Activated naive CD4-positive, alpha-beta T cell treated with anti-CD3 and anti-CD28 coated beads for 36 hours (primary cell): Measurements from ENCODE around the gene LIN9. TPM values are rescaled to one million over a fixed set of nuclear protein-coding genes. Genes with fewer than 3 reads are reported as not detected.

Source experiments
- CTCF ChIA-PET: fragments of 350-600 bp; sonication (Branson Sonifier 250); formaldehyde crosslinking; loops from one replicate; lab custom pipeline; 2021; ENCODE audit warnings: antibody characterized with exemption; lab: Charles Lee
- DNase-seq: peaks from one replicate; pipeline ENCODE4 v3.0.0-alpha.2; 2020
- H3K27ac Mint-ChIP-seq: one replicate; pipeline ENCODE4 v1.8.0; 2021; ENCODE audit warnings: mild to moderate bottlenecking, mixed read lengths
- H3K27me3 Mint-ChIP-seq: one replicate; pipeline ENCODE4 v1.8.0; 2021; ENCODE audit warnings: low read depth, mixed read lengths
- H3K36me3 Mint-ChIP-seq: one replicate; pipeline ENCODE4 v1.8.0; 2021; ENCODE audit warnings: low read depth, mixed read lengths
- H3K4me1 Mint-ChIP-seq: one replicate; pipeline ENCODE4 v1.8.0; 2021; ENCODE audit warnings: low read depth, mixed read lengths
- H3K4me3 Mint-ChIP-seq: one replicate; pipeline ENCODE4 v1.8.0; 2021; ENCODE audit warnings: mild to moderate bottlenecking, moderate library complexity, mixed read lengths
- H3K9me3 Mint-ChIP-seq: one replicate; pipeline ENCODE4 v1.8.0; 2021; ENCODE audit warnings: mixed read lengths
- intact Hi-C: fragments of 100-400 bp; cut with micrococcal nuclease; formaldehyde crosslinking; loops from one replicate; pipeline ENCODE4 v1.15.1; 2023
- total RNA-seq, 2 experiments: library from RNA; stranded (reverse); gene quantifications; one replicate each; pipeline ENCODE4 v1.2.3, GENCODE V29; 2021

LIN9 gene
- total RNA-seq, 2 experiments from 2014 or later = 7.7 to 9.5 TPM

DNA sequence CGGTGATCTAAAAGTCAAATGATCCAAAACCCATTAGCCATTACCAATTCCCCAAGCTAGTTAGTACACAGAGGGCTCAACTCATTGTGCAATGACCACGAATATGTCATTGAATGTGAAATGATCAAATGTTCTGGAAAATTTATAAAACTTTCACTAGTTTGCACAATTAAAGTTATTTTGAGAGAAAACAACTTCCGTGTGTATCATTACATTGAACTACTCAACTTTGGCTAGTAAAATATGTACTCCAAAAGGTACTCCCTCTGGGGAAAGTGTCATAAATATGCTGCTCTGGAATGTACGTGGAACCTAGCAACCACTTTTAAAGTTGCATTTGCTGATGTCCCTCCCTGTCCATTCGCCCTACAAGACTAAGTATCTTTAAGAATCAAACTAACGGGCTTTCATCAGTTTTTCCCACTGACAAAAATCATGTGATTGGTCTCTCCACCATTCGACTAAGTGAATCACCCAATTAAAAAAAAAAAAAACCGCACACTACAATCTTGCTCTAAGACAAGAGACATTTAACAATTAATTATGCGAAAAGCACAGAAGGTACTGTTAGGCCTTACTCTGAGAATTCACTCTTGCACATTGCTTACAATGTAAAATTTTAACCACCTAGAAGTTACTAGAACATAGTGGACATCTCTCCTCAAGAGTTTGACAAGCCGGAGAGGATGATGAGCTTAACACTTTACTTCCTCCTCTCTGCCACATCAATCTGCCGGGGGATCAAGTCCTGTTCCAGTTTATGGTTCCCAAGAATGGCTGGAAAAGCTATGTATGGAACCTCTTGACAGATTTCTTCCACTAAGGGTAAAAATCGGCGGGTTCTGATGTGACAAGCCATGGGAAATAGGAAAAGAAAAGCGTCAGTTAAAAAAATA lies 123.6 kb downstream of the LIN9 start:
- Mint-ChIP-seq H3K27me3 (no peaks in the 10 kb centered on the region), H3K4me1 (peaks cover 35% of the 10 kb centered on the region), H3K36me3 (peaks cover 10% of the 10 kb centered on the region), H3K4me3 (peak overlapping the region; percentile 89), H3K27ac (peak overlapping the region; percentile 86), H3K9me3 (no peaks in the 10 kb centered on the region)
- CTCF ChIA-PET = interaction anchor here (0.6 to 3.0 kb wide), 6 partner anchors 12 to 553 kb away, joined by 3 to 22 read pairs (median 6); no protein-coding TSS in a partner anchor
- no peak for DNase-seq
- intact Hi-C loops = loop anchor here (1.0 to 5.0 kb wide), 8 partner anchors 60 to 718 kb away; partner anchors contain the start of genes H3-3A, LIN9, PARP1 and PYCR2

DNA sequence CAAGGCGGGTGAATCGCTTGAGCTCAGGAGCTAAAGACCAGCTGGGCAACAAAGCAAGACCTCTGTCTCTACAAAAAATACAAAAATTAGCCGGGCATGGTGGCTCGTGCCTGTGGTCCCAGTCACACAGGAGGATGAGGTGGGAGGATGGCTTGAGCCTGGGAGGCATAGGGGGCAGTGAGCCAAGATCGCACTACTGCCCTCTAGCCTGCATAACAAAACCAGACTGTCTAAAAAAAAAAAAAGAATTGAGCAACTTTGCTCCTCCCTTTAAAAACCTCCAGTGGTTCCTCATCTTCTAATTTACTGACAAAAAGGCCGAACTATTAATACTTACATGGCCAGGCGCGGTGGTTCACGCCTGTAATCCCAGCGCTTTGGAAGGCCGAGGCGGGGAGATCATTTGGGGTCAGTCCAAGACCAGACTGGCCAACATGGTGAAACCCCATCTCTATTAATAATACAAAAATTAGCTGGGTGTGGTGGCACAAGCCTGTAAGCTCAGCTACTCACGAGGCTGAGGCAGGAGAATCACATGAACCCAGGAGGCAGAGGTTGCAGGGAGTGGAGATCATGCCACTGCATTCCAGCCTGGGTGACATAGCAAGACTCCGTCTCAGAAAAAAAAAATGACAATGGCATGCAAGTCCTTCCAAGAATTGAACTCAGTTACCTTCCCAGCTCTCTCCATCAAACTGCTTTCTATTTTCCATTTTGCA lies 126.8 kb downstream of the LIN9 start:
- peaks cover 18% of the 10 kb centered on the region for H3K36me3 Mint-ChIP-seq
- H3K9me3 Mint-ChIP-seq = no peaks in the 10 kb centered on the region
- no peak for DNase-seq
- no peak overlapping the region for H3K27ac Mint-ChIP-seq
- CTCF ChIA-PET = interaction anchor here (0.7 to 3.6 kb wide), 4 partner anchors 12 to 212 kb away, joined by 3 to 23 read pairs (median 4); no protein-coding TSS in a partner anchor
- no peaks in the 10 kb centered on the region for H3K27me3 Mint-ChIP-seq
- no peak overlapping the region for H3K4me3 Mint-ChIP-seq
- peaks cover 52% of the 10 kb centered on the region for H3K4me1 Mint-ChIP-seq
- intact Hi-C loops = no loop called here

Other genes starting within 250 kb of the LIN9 start
- 100 to 1,000 TPM; 325 to 332 TPM for gene H3-3A, start 246.4 kb downstream of the LIN9 start, total RNA-seq
- gene ACBD3, start 122.4 kb downstream of the LIN9 start, total RNA-seq = 10 to 100 TPM; 15.0 to 15.7 TPM
- not detected for gene MIXL1, start 85.5 kb downstream of the LIN9 start, total RNA-seq
- gene PARP1, start 98.9 kb upstream of the LIN9 start, total RNA-seq = 100 to 1,000 TPM; 265 to 273 TPM
- not detected for gene STUM, start 239.6 kb upstream of the LIN9 start, total RNA-seq